CD4-positive, alpha-beta T cell (primary cell): ENCODE results near the gene ASB16. TPM values are rescaled to one million over a fixed set of nuclear protein-coding genes. Genes with fewer than 3 reads are reported as not detected.
A peak's percentile ranks its signal among the peaks of the same experiment; 100 is the strongest.

Source experiments
- ATAC-seq: fragments of 200-7000 bp; cut with Tn5 transposase; one replicate; pipeline ENCODE4 v1.10.0; 2022; ENCODE audit warnings: mild to moderate bottlenecking; ENCODE audit not compliant: poor library complexity
- CTCF ChIA-PET: fragments of 350-600 bp; sonication (Branson Sonifier 250); formaldehyde crosslinking; loops from one replicate; lab custom pipeline; 2021; ENCODE audit warnings: antibody characterized with exemption, inconsistent platforms; lab: Charles Lee
- POLR2A ChIA-PET: fragments of 350-600 bp; sonication (Branson Sonifier 250); formaldehyde crosslinking; loops from one replicate; lab custom pipeline; 2021; ENCODE audit warnings: antibody characterized with exemption, inconsistent platforms; lab: Charles Lee
- DNase-seq, 14 experiments: peaks; one replicate each; pipeline ENCODE4 v3.0.0-alpha.2; 2013 to 2020; ENCODE audit warnings: mixed read lengths in 2 of 14
- H3K27ac ChIP-seq, 2 donors: one replicate each; pipeline versions ENCODE4 v1.5.1 to v1.7.0; 2013; ENCODE audit warnings: low read length in 2 of 2, low read depth in 1 of 2, mild to moderate bottlenecking in 1 of 2
- H3K27me3 ChIP-seq, 2 experiments: 1 replicate in 1 of 2; 2 replicates in 1 of 2; pipeline versions ENCODE4 v1.6.1 to v1.7.0; 2013; ENCODE audit warnings: low read length in 2 of 2, control low read depth in 1 of 2, mild to moderate bottlenecking in 1 of 2, moderate library complexity in 1 of 2; ENCODE audit not compliant: insufficient read depth in 2 of 2, control insufficient read depth in 1 of 2
- H3K36me3 ChIP-seq: one replicate; pipeline ENCODE4 v1.6.1; 2013; ENCODE audit warnings: low read length, control low read depth; ENCODE audit not compliant: insufficient read depth
- H3K4me1 ChIP-seq: one replicate; pipeline ENCODE4 v1.6.1; 2013; ENCODE audit warnings: low read length, control low read depth; ENCODE audit not compliant: insufficient read depth
- H3K4me3 ChIP-seq: one replicate; pipeline ENCODE4 v1.5.1; 2013; ENCODE audit warnings: mild to moderate bottlenecking, low read length, moderate library complexity
- H3K9me3 ChIP-seq, 2 experiments: 1 replicate in 1 of 2; 2 replicates in 1 of 2; pipeline versions ENCODE4 v1.6.1 to v1.7.0; 2013; ENCODE audit warnings: low read length in 2 of 2, mild to moderate bottlenecking in 2 of 2, control low read depth in 1 of 2, moderate library complexity in 1 of 2; ENCODE audit not compliant: control insufficient read depth in 1 of 2, insufficient read depth in 1 of 2
- H3K27ac Mint-ChIP-seq: one replicate; pipeline ENCODE4 v1.8.0; 2020; ENCODE audit warnings: mixed read lengths
- H3K27me3 Mint-ChIP-seq: one replicate; pipeline ENCODE4 v1.8.0; 2021; ENCODE audit warnings: mixed read lengths
- H3K36me3 Mint-ChIP-seq: one replicate; pipeline ENCODE4 v1.8.0; 2021; ENCODE audit warnings: low read depth, mixed read lengths
- H3K4me1 Mint-ChIP-seq: one replicate; pipeline ENCODE4 v1.8.0; 2021; ENCODE audit warnings: low read depth, mixed read lengths
- H3K4me3 Mint-ChIP-seq: one replicate; pipeline ENCODE4 v1.8.0; 2020; ENCODE audit warnings: mild to moderate bottlenecking, mixed read lengths
- H3K9me3 Mint-ChIP-seq: one replicate; pipeline ENCODE4 v1.8.0; 2020; ENCODE audit warnings: mixed read lengths
- CTCF ChIP-seq: fragments of 200-600 bp; IDR thresholded peaks from one replicate; pipeline ENCODE4 v1.8.0; 2022; ENCODE audit warnings: antibody characterized with exemption, mild to moderate bottlenecking
- intact Hi-C, 2 experiments: fragments of 100-400 bp; cut with DNase I in 1 of 2; cut with micrococcal nuclease in 1 of 2; formaldehyde crosslinking; loops; one replicate each; pipeline versions ENCODE4 v1.15.1 to v1.9.0; 2023 to 2025; cut with DNase I, micrococcal nuclease
- total RNA-seq, 174 experiments: library from RNA in 2 of 174; stranded (reverse) in 2 of 174; gene quantifications; one replicate each; pipeline ENCODE4 v1.2.3 and lab custom pipeline; 2021 to 2026

The ASB16 gene
- total RNA-seq, 2 experiments from 2014 or later: 0.11 TPM; not detected in 1

DNA sequence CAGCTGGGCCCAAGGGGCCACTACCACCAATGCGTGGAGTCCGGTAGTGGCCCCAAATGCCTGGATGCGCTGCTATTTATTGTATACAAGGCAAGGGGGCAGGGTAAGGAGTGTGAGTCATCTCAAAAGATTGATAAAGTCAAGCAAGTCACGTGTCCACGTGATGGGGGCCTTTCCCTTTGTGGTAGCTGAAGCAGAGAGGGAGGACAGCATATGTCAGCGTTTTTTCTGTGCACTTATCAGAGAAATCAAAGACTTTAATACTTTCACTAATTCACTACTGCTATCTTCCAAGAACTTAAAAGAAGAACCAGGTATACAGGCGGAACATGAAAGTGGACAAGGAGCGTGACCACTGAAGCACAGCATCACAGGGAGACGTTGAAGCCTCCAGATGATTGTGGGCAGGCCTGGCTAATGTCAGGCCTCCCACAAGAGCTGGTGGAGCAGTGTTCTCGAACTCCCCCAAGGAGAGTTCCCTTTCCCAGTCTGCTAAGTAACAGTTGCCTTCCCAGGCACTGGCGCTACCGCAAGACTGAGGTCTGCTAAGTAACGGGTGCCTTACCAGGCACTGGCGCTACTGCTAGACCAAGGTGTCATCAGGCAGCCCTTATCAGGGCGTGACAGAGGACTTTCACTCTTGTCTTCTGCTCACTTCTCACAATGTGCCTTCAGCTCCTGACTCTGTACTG lies 10.8 kb upstream of the ASB16 start:
- intact Hi-C loops: no loop called here
- Mint-ChIP-seq H3K36me3 (no peaks in the 10 kb centered on the region), H3K27ac (no peak overlapping the region), H3K27me3 (no peaks in the 10 kb centered on the region), H3K4me3 (no peak overlapping the region), H3K4me1 (peaks cover 5% of the 10 kb centered on the region), H3K9me3 (no peaks in the 10 kb centered on the region)
- H3K36me3 ChIP-seq: no peaks in the 10 kb centered on the region
- ChIA-PET POLR2A (interaction anchor here (0.9 kb wide), 1 partner anchor 15 kb away, joined by 3 read pairs; no protein-coding TSS in a partner anchor), CTCF (no interaction called here)
- DNase-seq: peak in 7 of 14 experiments; percentile 16 to 67 (median 27)
- no peak overlapping the region for H3K27ac ChIP-seq
- no peak overlapping the region for H3K4me3 ChIP-seq
- H3K27me3 ChIP-seq: no peaks in the 10 kb centered on the region
- no peak for TF ChIP-seq CTCF
- peak; percentile 37 for ATAC-seq
- H3K4me1 ChIP-seq: peaks cover 7% of the 10 kb centered on the region
- no peaks in the 10 kb centered on the region for H3K9me3 ChIP-seq

DNA sequence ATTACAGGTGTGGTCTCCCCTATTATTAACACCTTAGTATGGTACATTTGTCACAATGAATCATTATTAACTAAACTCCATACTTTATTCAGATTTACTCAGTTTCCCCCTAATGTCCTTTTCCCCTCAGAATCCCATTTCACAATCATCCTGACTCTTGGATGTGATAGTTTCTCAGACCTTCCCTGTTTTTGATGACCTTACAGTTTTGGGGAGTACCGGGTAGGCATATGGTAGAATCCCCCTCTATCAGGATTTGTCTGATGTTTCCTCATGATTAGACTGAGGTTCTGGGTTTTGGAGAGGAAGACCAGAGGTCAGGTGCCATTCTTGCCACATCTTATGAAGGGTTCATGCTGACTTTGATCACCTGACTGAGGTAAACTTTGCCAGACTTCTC lies 6.0 kb upstream of the ASB16 start:
- Histone ChIP-seq H3K27me3 (no peaks in the 10 kb centered on the region), H3K4me1 (peaks cover 11% of the 10 kb centered on the region), H3K4me3 (no peak overlapping the region), H3K36me3 (no peaks in the 10 kb centered on the region), H3K9me3 (no peaks in the 10 kb centered on the region), H3K27ac (no peak overlapping the region)
- Mint-ChIP-seq H3K36me3 (no peaks in the 10 kb centered on the region), H3K27me3 (no peaks in the 10 kb centered on the region), H3K9me3 (no peaks in the 10 kb centered on the region), H3K4me3 (no peak overlapping the region), H3K4me1 (peaks cover 14% of the 10 kb centered on the region), H3K27ac (no peak overlapping the region)
- TF ChIP-seq CTCF: no peak
- DNase-seq (no peak), ATAC-seq (no peak)
- ChIA-PET POLR2A (no interaction called here), CTCF (no interaction called here)
- intact Hi-C loops: no loop called here

DNA sequence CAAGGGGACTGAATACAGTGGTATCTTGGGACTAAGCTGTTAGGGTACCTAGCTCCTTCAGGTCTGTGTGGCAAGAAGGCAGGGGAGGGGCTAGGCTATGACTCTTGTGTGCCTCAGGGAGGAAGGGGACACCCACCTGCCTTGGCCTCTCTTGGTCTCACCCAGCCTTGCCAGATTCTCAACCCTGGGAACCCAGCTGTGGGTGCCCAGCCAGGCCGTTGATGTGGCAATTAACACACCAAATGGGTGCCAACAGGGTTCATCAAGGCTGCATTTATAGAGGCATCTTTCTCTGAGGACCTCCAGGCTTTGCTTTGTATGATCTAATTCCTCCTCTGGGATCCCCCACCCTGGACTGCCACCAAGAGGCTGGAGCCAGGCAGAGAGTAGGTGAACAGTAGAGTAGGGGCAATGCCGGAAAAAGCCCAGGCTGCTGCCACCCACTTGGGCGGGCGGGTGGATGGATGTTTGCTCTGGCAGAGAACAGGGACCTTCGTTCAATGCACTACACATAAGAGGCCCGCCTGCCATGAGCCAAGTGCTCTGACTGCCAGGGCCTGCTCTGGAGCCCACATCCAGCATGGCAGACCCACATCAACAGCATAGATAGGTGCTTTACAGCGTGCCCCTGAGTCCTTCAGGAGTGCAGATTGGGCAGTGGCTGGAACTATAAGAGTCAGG lies 3.2 kb upstream of the ASB16 start:
- ATAC-seq: no peak
- no peaks in the 10 kb centered on the region for H3K36me3 Mint-ChIP-seq
- no peak overlapping the region for H3K4me3 Mint-ChIP-seq
- no peaks in the 10 kb centered on the region for H3K9me3 ChIP-seq
- intact Hi-C loops: no loop called here
- H3K36me3 ChIP-seq: no peaks in the 10 kb centered on the region
- no peaks in the 10 kb centered on the region for H3K27me3 Mint-ChIP-seq
- H3K27ac ChIP-seq: no peak overlapping the region
- DNase-seq: no peak
- ChIA-PET CTCF (interaction anchor here (0.9 kb wide), 1 partner anchor 223 kb away, joined by 3 read pairs; no protein-coding TSS in a partner anchor), POLR2A (interaction anchor here (0.6 to 1.6 kb wide), 4 partner anchors 19 to 103 kb away, joined by 5 to 17 read pairs (median 10); partner anchors contain the start of genes HDAC5 and TMUB2)
- no peak overlapping the region for H3K27ac Mint-ChIP-seq
- no peaks in the 10 kb centered on the region for H3K9me3 Mint-ChIP-seq
- H3K27me3 ChIP-seq: no peaks in the 10 kb centered on the region
- no peak overlapping the region for H3K4me3 ChIP-seq
- TF ChIP-seq CTCF: no peak
- peaks cover 10% of the 10 kb centered on the region for H3K4me1 Mint-ChIP-seq
- peaks cover 7% of the 10 kb centered on the region for H3K4me1 ChIP-seq
